NB4 (cell line): ENCODE results near the gene PLA2G4B.

Experiments used
- DNase-seq: peaks from one replicate; pipeline ENCODE4 v3.0.0; 2010; ENCODE audit warnings: low read depth
- H3K4me3 ChIP-seq: one replicate; pipeline ENCODE4 v1.5.1; 2011; ENCODE audit warnings: mild to moderate bottlenecking, low read depth, low read length, moderate library complexity
- CTCF ChIP-seq: IDR thresholded peaks from one replicate; pipeline ENCODE4 v1.5.1; 2012; ENCODE audit warnings: low read depth, low read length
- MAX ChIP-seq: IDR thresholded peaks from 2 replicates; pipeline ENCODE4 v1.6.1; 2011; ENCODE audit warnings: low read depth, low read length
- MYC ChIP-seq: IDR thresholded peaks from 2 replicates; pipeline ENCODE4 v1.6.1; 2011; ENCODE audit warnings: low read depth, low read length
- POLR2A ChIP-seq: IDR thresholded peaks from 2 replicates; pipeline ENCODE4 v1.6.1; 2011; ENCODE audit warnings: mild to moderate bottlenecking; ENCODE audit not compliant: insufficient read length; ENCODE audit errors: extremely low read depth

PLA2G4B gene

GRCh38 chr15:41847981-41848380 is 9.3 kb downstream of the PLA2G4B start:
- DNase-seq: no peak
- TF ChIP-seq POLR2A: no peak
- TF ChIP-seq MYC: no peak
- no peak for TF ChIP-seq CTCF
- no peak for TF ChIP-seq MAX
- H3K4me3 ChIP-seq: no peak overlapping the region

- no peak for TF ChIP-seq MAX
- no peak for TF ChIP-seq CTCF
- no peak for TF ChIP-seq POLR2A
- no peak for TF ChIP-seq MYC
- no peak overlapping the region for H3K4me3 ChIP-seq
- DNase-seq: peak; percentile 73
These were observed 10.0 kb downstream of the PLA2G4B start for GRCh38 chr15:41848631-41849030.

- no peak for DNase-seq
- no peak for TF ChIP-seq MYC
- no peak overlapping the region for H3K4me3 ChIP-seq
These were observed 10.6 kb downstream of the PLA2G4B start for GRCh38 chr15:41849204-41849603.

- no peak for TF ChIP-seq CTCF
- TF ChIP-seq MYC: no peak
- no peak for DNase-seq
- H3K4me3 ChIP-seq: no peak overlapping the region
These were observed 11.2 kb downstream of the PLA2G4B start for GRCh38 chr15:41849861-41850260.

GRCh38 chr15:41850482-41851166 is 12.0 kb downstream of the PLA2G4B start:
- no peak for TF ChIP-seq POLR2A
- TF ChIP-seq MAX: no peak
- no peak for TF ChIP-seq CTCF
- no peak for TF ChIP-seq MYC
- DNase-seq: peak; percentile 23
- H3K4me3 ChIP-seq: no peak overlapping the region

GRCh38 chr15:41851167-41851523 is 12.5 kb downstream of the PLA2G4B start:
- no peak for DNase-seq
- no peak for TF ChIP-seq MAX
- no peak for TF ChIP-seq CTCF
- no peak for TF ChIP-seq POLR2A
- no peak overlapping the region for H3K4me3 ChIP-seq
